HL-60 (cell line): ENCODE measurements around the gene KDM2B.

Experiments used
- DNase-seq, 2 experiments: peaks; one replicate each; pipeline ENCODE4 v3.0.0-alpha.2; 2010 to 2020; ENCODE audit warnings: low read depth in 1 of 2, low spot score in 1 of 2
- H3K27ac ChIP-seq: fragments of 250-450 bp; sonication (Bioruptor Pico); replicated peaks from 2 replicates; pipeline ENCODE4 v1.5.1; 2020; ENCODE audit warnings: mild to moderate bottlenecking, moderate library complexity
- H3K27me3 ChIP-seq: fragments of 250-450 bp; sonication (Bioruptor Pico); 2 replicates; pipeline ENCODE4 v1.5.1; 2021; ENCODE audit warnings: mild to moderate bottlenecking, moderate library complexity; ENCODE audit not compliant: insufficient read depth, poor library complexity, severe bottlenecking
- H3K4me3 ChIP-seq: replicated peaks from 2 replicates; pipeline ENCODE4 v1.5.1; 2011; ENCODE audit warnings: mild to moderate bottlenecking, control low read depth, low read length; ENCODE audit not compliant: insufficient read depth
- CTCF ChIP-seq: IDR thresholded peaks from one replicate; pipeline ENCODE4 v1.5.1; 2011; ENCODE audit warnings: low read length, control low read depth, inconsistent platforms; ENCODE audit not compliant: insufficient read depth
- GABPA ChIP-seq: IDR thresholded peaks from 2 replicates; pipeline ENCODE4 v1.6.1; 2012; ENCODE audit warnings: low read depth
- POLR2AphosphoS5 ChIP-seq: IDR thresholded peaks from 2 replicates; pipeline ENCODE4 v1.6.1; 2012; ENCODE audit warnings: low read depth
- SPI1 ChIP-seq: IDR thresholded peaks from 2 replicates; pipeline ENCODE4 v1.6.1; 2012; ENCODE audit warnings: low read depth, mild to moderate bottlenecking, borderline replicate concordance
- TF ChIP-seq, protein P1 (sequence below): IDR thresholded peaks from 2 replicates; pipeline ENCODE4 v1.6.1; 2012; ENCODE audit warnings: low read depth; ENCODE audit not compliant: insufficient replicate concordance

KDM2B gene

GRCh38 chr12:121427556-121428050 lies 153.2 kb downstream of the KDM2B start:
- no peak overlapping the region for H3K4me3 ChIP-seq
- DNase-seq, result peak in 1 of 2 experiments; percentile 84
- TF ChIP-seq, protein P1, sequence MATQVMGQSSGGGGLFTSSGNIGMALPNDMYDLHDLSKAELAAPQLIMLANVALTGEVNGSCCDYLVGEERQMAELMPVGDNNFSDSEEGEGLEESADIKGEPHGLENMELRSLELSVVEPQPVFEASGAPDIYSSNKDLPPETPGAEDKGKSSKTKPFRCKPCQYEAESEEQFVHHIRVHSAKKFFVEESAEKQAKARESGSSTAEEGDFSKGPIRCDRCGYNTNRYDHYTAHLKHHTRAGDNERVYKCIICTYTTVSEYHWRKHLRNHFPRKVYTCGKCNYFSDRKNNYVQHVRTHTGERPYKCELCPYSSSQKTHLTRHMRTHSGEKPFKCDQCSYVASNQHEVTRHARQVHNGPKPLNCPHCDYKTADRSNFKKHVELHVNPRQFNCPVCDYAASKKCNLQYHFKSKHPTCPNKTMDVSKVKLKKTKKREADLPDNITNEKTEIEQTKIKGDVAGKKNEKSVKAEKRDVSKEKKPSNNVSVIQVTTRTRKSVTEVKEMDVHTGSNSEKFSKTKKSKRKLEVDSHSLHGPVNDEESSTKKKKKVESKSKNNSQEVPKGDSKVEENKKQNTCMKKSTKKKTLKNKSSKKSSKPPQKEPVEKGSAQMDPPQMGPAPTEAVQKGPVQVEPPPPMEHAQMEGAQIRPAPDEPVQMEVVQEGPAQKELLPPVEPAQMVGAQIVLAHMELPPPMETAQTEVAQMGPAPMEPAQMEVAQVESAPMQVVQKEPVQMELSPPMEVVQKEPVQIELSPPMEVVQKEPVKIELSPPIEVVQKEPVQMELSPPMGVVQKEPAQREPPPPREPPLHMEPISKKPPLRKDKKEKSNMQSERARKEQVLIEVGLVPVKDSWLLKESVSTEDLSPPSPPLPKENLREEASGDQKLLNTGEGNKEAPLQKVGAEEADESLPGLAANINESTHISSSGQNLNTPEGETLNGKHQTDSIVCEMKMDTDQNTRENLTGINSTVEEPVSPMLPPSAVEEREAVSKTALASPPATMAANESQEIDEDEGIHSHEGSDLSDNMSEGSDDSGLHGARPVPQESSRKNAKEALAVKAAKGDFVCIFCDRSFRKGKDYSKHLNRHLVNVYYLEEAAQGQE, result no peak
- TF ChIP-seq SPI1 (peak; percentile 6; the same call in 1 of the 2 replicates), GABPA (no peak), POLR2AphosphoS5 (peak; percentile 29), CTCF (no peak)
- H3K27ac ChIP-seq, result peak overlapping the region; percentile 77
- no peaks in the 10 kb centered on the region for H3K27me3 ChIP-seq

DNA sequence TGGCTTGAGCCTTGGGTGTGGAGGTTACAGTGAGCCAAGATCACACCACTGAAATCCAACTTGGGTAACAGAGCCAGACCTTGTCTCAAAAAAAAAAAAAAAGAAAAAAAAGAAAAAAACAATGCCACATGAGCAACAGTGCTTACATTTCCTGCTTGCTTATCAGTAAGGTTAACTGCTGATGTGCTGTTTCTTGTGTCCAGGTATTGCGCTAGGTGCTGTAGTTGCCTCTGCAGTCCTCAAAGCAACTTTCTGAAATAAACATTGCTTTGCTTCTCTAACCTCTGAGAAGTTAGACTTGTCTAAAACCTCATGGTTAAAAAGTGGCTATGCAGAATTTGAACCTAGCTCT lies 156.2 kb downstream of the KDM2B start:
- Histone ChIP-seq H3K4me3 (no peak overlapping the region), H3K27ac (peak overlapping the region; percentile 77)
- TF ChIP-seq CTCF (no peak), POLR2AphosphoS5 (no peak), SPI1 (no peak), GABPA (no peak)
- TF ChIP-seq, protein P1, result no peak

GRCh38 chr12:121423682-121424623 lies 156.9 kb downstream of the KDM2B start:
- Histone ChIP-seq H3K4me3 (no peak overlapping the region), H3K27me3 (no peaks in the 10 kb centered on the region), H3K27ac (peak overlapping the region; percentile 77)
- TF ChIP-seq, protein P1, result no peak
- no peak for TF ChIP-seq CTCF
- DNase-seq, result no peak

More for the DNA sequence above, 156.2 kb downstream of the KDM2B start:
- no peak for DNase-seq
- H3K27me3 ChIP-seq, result no peaks in the 10 kb centered on the region
